HCT116 (cell line): ENCODE results near the gene LAPTM4A. TPM values are rescaled to one million over a fixed set of nuclear protein-coding genes. Genes with fewer than 3 reads are reported as not detected.

Experiments
- ATAC-seq: fragments of 200-7000 bp; cut with Tn5 transposase; 2 replicates; pipeline ENCODE4 v1.9.1; 2020; ENCODE audit warnings: mild to moderate bottlenecking, moderate library complexity
- BruUV-seq: library from RNA; stranded (reverse); fragments of 400-500 nt; replicated peaks from 2 replicates; lab custom pipeline; 2021; lab: Mats Ljungman, UMichigan
- CTCF ChIA-PET: fragments of 300-600 bp; sonication (Branson Sonifier 250); formaldehyde crosslinking; loops from one replicate; lab custom pipeline; 2021; ENCODE audit warnings: antibody characterized with exemption; lab: Charles Lee
- POLR2A ChIA-PET: fragments of 300-600, 350-600 bp; sonication (Branson Sonifier 250); formaldehyde crosslinking; loops from one replicate; lab custom pipeline; 2021; ENCODE audit warnings: antibody characterized with exemption; lab: Charles Lee
- RAD21 ChIA-PET, 2 experiments: fragments of 300-600 bp; sonication (Branson Sonifier 250); formaldehyde crosslinking; loops; one replicate each; lab custom pipeline; 2023; ENCODE audit warnings: low total read pairs in 2 of 2; ENCODE audit not compliant: uncharacterized antibody in 2 of 2, unreplicated experiment in 2 of 2, low non-redundant PET in 1 of 2; lab: Charles Lee
- DNase-seq: peaks from one replicate; pipeline ENCODE4 v3.0.0-alpha.2; 2010; ENCODE audit warnings: low read depth, low spot score
- H2AFZ ChIP-seq: fragments of 200-600 bp; shearing (Covaris generic), sonication (generic); 2 replicates; pipeline ENCODE4 v1.6.1; 2017; ENCODE audit warnings: low read depth, mixed run types, mixed read lengths, antibody characterized with exemption, low read length; ENCODE audit not compliant: poor library complexity, severe bottlenecking
- H3K27ac ChIP-seq: 2 replicates; pipeline ENCODE4 v1.5.1; 2012; ENCODE audit warnings: low read depth, low read length
- H3K27me3 ChIP-seq: fragments of 200-600 bp; sonication (generic); 2 replicates; pipeline ENCODE4 v1.6.1; 2016; ENCODE audit warnings: mixed run types, low read length, mixed read lengths; ENCODE audit not compliant: insufficient read depth
- H3K36me3 ChIP-seq, 2 experiments: fragments of 200-500 bp in 1 of 2; fragments of 200-600 bp in 1 of 2; sonication (Bioruptor generic) in 1 of 2; sonication (generic) in 1 of 2; 2 replicates each; pipeline versions ENCODE4 v1.5.1 to v1.6.1; 2014 to 2016; ENCODE audit warnings: low read length in 2 of 2, inconsistent platforms in 1 of 2, mixed read lengths in 1 of 2, mixed run types in 1 of 2; ENCODE audit not compliant: insufficient read depth in 2 of 2, control insufficient read depth in 1 of 2
- H3K4me1 ChIP-seq, 2 experiments: fragments of 200-600 bp in 1 of 2; sonication (generic) in 1 of 2; 2 replicates each; pipeline versions ENCODE4 v1.5.1 to v1.6.1; 2012 to 2017; ENCODE audit warnings: low read length in 2 of 2, inconsistent platforms in 1 of 2, mild to moderate bottlenecking in 1 of 2, mixed read lengths in 1 of 2, mixed run types in 1 of 2, moderate library complexity in 1 of 2; ENCODE audit not compliant: insufficient read depth in 2 of 2, control insufficient read depth in 1 of 2
- H3K4me2 ChIP-seq: fragments of 200-600 bp; sonication (generic); 2 replicates; pipeline ENCODE4 v1.6.1; 2017; ENCODE audit warnings: mixed run types, low read length, mixed read lengths
- H3K4me3 ChIP-seq, 2 experiments: fragments of 200-600 bp in 1 of 2; sonication (generic) in 1 of 2; replicated peaks in 1 of 2; 2 replicates each; pipeline ENCODE4 v1.5.1; 2011 to 2016; ENCODE audit warnings: low read length in 2 of 2, control low read depth in 1 of 2, low read depth in 1 of 2, mild to moderate bottlenecking in 1 of 2, mixed read lengths in 1 of 2, mixed run types in 1 of 2
- H3K79me2 ChIP-seq: fragments of 200-600 bp; sonication (generic); 2 replicates; pipeline ENCODE4 v1.6.1; 2017; ENCODE audit warnings: mild to moderate bottlenecking, mixed run types, low read length, moderate library complexity, mixed read lengths; ENCODE audit not compliant: insufficient read depth
- H3K9ac ChIP-seq: fragments of 200-600 bp; sonication (generic); 2 replicates; pipeline ENCODE4 v1.6.1; 2016; ENCODE audit warnings: low read length, mixed read lengths
- H3K9me2 ChIP-seq: fragments of 200-600 bp; sonication (generic), shearing (Covaris generic); 2 replicates; pipeline ENCODE4 v1.6.1; 2017; ENCODE audit warnings: mixed run types, mild to moderate bottlenecking, moderate library complexity; ENCODE audit not compliant: insufficient read depth
- H3K9me3 ChIP-seq, 2 experiments: fragments of 200-500 bp in 1 of 2; fragments of 200-600 bp in 1 of 2; sonication (Bioruptor generic) in 1 of 2; sonication (generic) in 1 of 2; 2 replicates each; pipeline ENCODE4 v1.6.1; 2014 to 2017; ENCODE audit warnings: low read length in 2 of 2, mixed read lengths in 2 of 2, inconsistent platforms in 1 of 2, low read depth in 1 of 2, mild to moderate bottlenecking in 1 of 2, mixed run types in 1 of 2, moderate library complexity in 1 of 2; ENCODE audit not compliant: control insufficient read depth in 1 of 2, insufficient read depth in 1 of 2
- H4K20me1 ChIP-seq: fragments of 200-600 bp; sonication (generic), shearing (Covaris generic); 2 replicates; pipeline ENCODE4 v1.6.1; 2017; ENCODE audit warnings: mixed run types, mild to moderate bottlenecking, moderate library complexity; ENCODE audit not compliant: insufficient read depth
- CBX3 ChIP-seq: IDR thresholded peaks from 2 replicates; pipeline ENCODE4 v1.6.1; 2012; ENCODE audit warnings: low read depth
- CTCF ChIP-seq, 3 experiments: fragments of 200-600 bp in 1 of 3; sonication (generic) in 1 of 3; IDR thresholded peaks in 2 of 3; conservative IDR thresholded peaks in 1 of 3; 2 replicates each; pipeline ENCODE4 v1.5.1; 2012 to 2017; ENCODE audit warnings: low read depth in 2 of 3, low read length in 2 of 3, antibody characterized with exemption in 1 of 3, borderline replicate concordance in 1 of 3, control low read depth in 1 of 3, mild to moderate bottlenecking in 1 of 3, mixed read lengths in 1 of 3, mixed run types in 1 of 3, moderate library complexity in 1 of 3; ENCODE audit not compliant: insufficient read depth in 1 of 3
- EGR1 ChIP-seq: IDR thresholded peaks from 2 replicates; pipeline ENCODE4 v1.6.1; 2012; ENCODE audit warnings: low read depth
- ELF1 ChIP-seq: IDR thresholded peaks from 2 replicates; pipeline ENCODE4 v1.6.1; 2012; ENCODE audit warnings: low read depth, borderline replicate concordance
- EZH2 ChIP-seq: fragments of 200-600 bp; sonication (generic); IDR thresholded peaks from 2 replicates; pipeline ENCODE4 v1.6.1; 2017; ENCODE audit warnings: antibody characterized with exemption, mixed run types
- EZH2phosphoT487 ChIP-seq: fragments of 200-600 bp; IDR thresholded peaks from 2 replicates; pipeline ENCODE4 v1.6.1; 2018; ENCODE audit warnings: antibody characterized with exemption, borderline replicate concordance
- FOSL1 ChIP-seq: IDR thresholded peaks from 2 replicates; pipeline ENCODE4 v1.6.1; 2012; ENCODE audit warnings: low read depth
- JUND ChIP-seq: IDR thresholded peaks from 2 replicates; pipeline ENCODE4 v1.6.1; 2012
- POLR2AphosphoS5 ChIP-seq: IDR thresholded peaks from 2 replicates; pipeline ENCODE4 v1.6.1; 2011; ENCODE audit warnings: mild to moderate bottlenecking, low read depth, low read length, moderate library complexity
- RAD21 ChIP-seq: IDR thresholded peaks from 2 replicates; pipeline ENCODE4 v1.6.1; 2012; ENCODE audit warnings: low read depth, mild to moderate bottlenecking
- REST ChIP-seq: IDR thresholded peaks from 2 replicates; pipeline ENCODE4 v1.6.1; 2012; ENCODE audit warnings: low read depth
- SIN3A ChIP-seq: IDR thresholded peaks from 2 replicates; pipeline ENCODE4 v1.6.1; 2012; ENCODE audit warnings: low read depth
- SP1 ChIP-seq: IDR thresholded peaks from 2 replicates; pipeline ENCODE4 v1.6.1; 2012; ENCODE audit warnings: low read depth
- SRF ChIP-seq: IDR thresholded peaks from 2 replicates; pipeline ENCODE4 v1.6.1; 2012; ENCODE audit warnings: low read depth
- TCF7L2 ChIP-seq: IDR thresholded peaks from 2 replicates; pipeline ENCODE4 v1.7.0; 2011; ENCODE audit warnings: borderline replicate concordance, inconsistent platforms; ENCODE audit not compliant: insufficient read depth, insufficient read length; ENCODE audit errors: extremely low read depth
- YY1 ChIP-seq: IDR thresholded peaks from 2 replicates; pipeline ENCODE4 v1.6.1; 2011; ENCODE audit warnings: low read length, low read depth, moderate library complexity, mild to moderate bottlenecking; ENCODE audit not compliant: insufficient replicate concordance; ENCODE audit errors: extremely low read depth
- ZFX ChIP-seq: fragments of 450-650 bp; IDR thresholded peaks from 2 replicates; pipeline ENCODE4 v1.6.1; 2017
- ZNF274 ChIP-seq: fragments of 200-500 bp; sonication (Bioruptor generic); IDR thresholded peaks from 2 replicates; pipeline ENCODE4 v1.6.1; 2014; ENCODE audit warnings: mild to moderate bottlenecking, low read depth, low read length, inconsistent platforms
- intact Hi-C: fragments of 100-400 bp; cut with micrococcal nuclease; formaldehyde crosslinking; loops from 2 replicates; pipeline ENCODE4 v1.10.0; 2022
- total RNA-seq: library from RNA; stranded (reverse); gene quantifications from one replicate; pipeline ENCODE4 v1.2.1, GENCODE V29; 2021; ENCODE audit not compliant: unreplicated experiment
- TF ChIP-seq, protein P1 (sequence below): IDR thresholded peaks from 2 replicates; pipeline ENCODE4 v1.6.1; 2012

LAPTM4A gene
- total RNA-seq, 1 experiment from 2014 or later = 84.5 TPM

GRCh38 chr2:20027260-20027677 is 24.2 kb downstream of the LAPTM4A start:
- Histone ChIP-seq H3K9me2 (no peaks in the 10 kb centered on the region), H3K4me1 (no peaks in the 10 kb centered on the region), H3K4me2 (no peak overlapping the region), H3K79me2 (no peaks in the 10 kb centered on the region), H3K4me3 (no peak overlapping the region), H3K27ac (no peak overlapping the region), H3K36me3 (peaks cover 0 to 4% of the 10 kb centered on the region in 2 experiments; a peak in 2 of 4 replicates), H3K9me3 (no peaks in the 10 kb centered on the region), H3K27me3 (no peaks in the 10 kb centered on the region), H2AFZ (no peak overlapping the region), H4K20me1 (no peaks in the 10 kb centered on the region), H3K9ac (no peak overlapping the region)
- BruUV-seq = no TSS peak
- ChIA-PET RAD21 (no interaction called here), CTCF (interaction anchor here (2.0 kb wide), 1 partner anchor 12 kb away, joined by 8 read pairs; no protein-coding TSS in a partner anchor), POLR2A (no interaction called here)
- no peak for TF ChIP-seq ZNF274
- TF ChIP-seq EZH2 = no peak
- TF ChIP-seq, protein P1, sequence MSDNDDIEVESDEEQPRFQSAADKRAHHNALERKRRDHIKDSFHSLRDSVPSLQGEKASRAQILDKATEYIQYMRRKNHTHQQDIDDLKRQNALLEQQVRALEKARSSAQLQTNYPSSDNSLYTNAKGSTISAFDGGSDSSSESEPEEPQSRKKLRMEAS = no peak
- no peak for TF ChIP-seq POLR2AphosphoS5
- no peak for TF ChIP-seq RAD21
- TF ChIP-seq CTCF (IDR thresholded peaks at IDR 0.05 in 2 of 3, conservative IDR thresholded peaks at IDR 0.05 in 1 of 3; ENCODE audit: borderline replicate concordance in 1 of 3, insufficient read depth in 1 of 3, low read depth in 2 of 3, low read length in 2 of 3) = no peak
- no peak for TF ChIP-seq TCF7L2
- no peak for TF ChIP-seq ZFX
- no peak for TF ChIP-seq REST
- no peak for TF ChIP-seq YY1
- no peak for TF ChIP-seq CBX3
- no peak for TF ChIP-seq SRF
- TF ChIP-seq SIN3A = no peak
- no peak for TF ChIP-seq FOSL1
- TF ChIP-seq EGR1 = no peak
- TF ChIP-seq EZH2phosphoT487 = no peak
- no peak for TF ChIP-seq SP1
- TF ChIP-seq JUND = no peak
- no peak for TF ChIP-seq ELF1
- intact Hi-C loops = no loop called here
- ATAC-seq = no peak
- no peak for DNase-seq
